ENCODE data around the gene VKORC1. TPM values are rescaled to one million over a fixed set of nuclear protein-coding genes. Genes with fewer than 3 reads are reported as not detected.

Gene VKORC1
- polyA plus RNA-seq, 3 donors, result 106 to 132 (median 113) TPM

- no peak overlapping the region for H3K27ac ChIP-seq (ENCODE audit: low read depth, low read length)
- WGBS, 3 donors, result 82 to 90% (median 85%) methylated on average over 5 of the region's 5 CpGs
Observed at GRCh38 chr16:31087971-31088370, 6.6 kb downstream of the VKORC1 start.

GRCh38 chr16:31087481-31087880, 7.1 kb downstream of the VKORC1 start:
- H3K27ac ChIP-seq (ENCODE audit: low read depth, low read length), result no peak overlapping the region
- WGBS, 3 donors, result 89 to 93% (median 90%) methylated on average over 8 of the region's 8 CpGs

- H3K27ac ChIP-seq (ENCODE audit: low read depth, low read length), result no peak overlapping the region
- 81 to 91% (median 83%) methylated on average over 6 of the region's 6 CpGs for WGBS, 3 donors
Observed at GRCh38 chr16:31086629-31086906, 8.0 kb downstream of the VKORC1 start.

GRCh38 chr16:31085873-31086628, 8.5 kb downstream of the VKORC1 start:
- H3K27ac ChIP-seq (ENCODE audit: low read depth, low read length), result no peak overlapping the region
- WGBS, 3 donors, result 82 to 87% (median 84%) methylated on average over 18 of the region's 18 CpGs

GRCh38 chr16:31085411-31085810, 9.2 kb downstream of the VKORC1 start:
- no peak overlapping the region for H3K27ac ChIP-seq (ENCODE audit: low read depth, low read length)
- WGBS, 3 donors, result 80 to 83% (median 82%) methylated on average over 8 of the region's 8 CpGs

GRCh38 chr16:31084584-31085302, 9.9 kb downstream of the VKORC1 start:
- 79 to 91% (median 88%) methylated on average over 15 to 16 of the region's 16 CpGs for WGBS, 3 donors
- no peak overlapping the region for H3K27ac ChIP-seq (ENCODE audit: low read depth, low read length)

GRCh38 chr16:31083981-31084380, 10.6 kb downstream of the VKORC1 start:
- no peak overlapping the region for H3K27ac ChIP-seq (ENCODE audit: low read depth, low read length)
- 85 to 92% (median 90%) methylated on average over 13 of the region's 13 CpGs for WGBS, 3 donors

- H3K27ac ChIP-seq (ENCODE audit: low read depth, low read length), result no peak overlapping the region
- WGBS, 3 donors, result 62 to 81% (median 79%) methylated on average over 4 to 5 of the region's 5 CpGs
Observed at GRCh38 chr16:31083556-31083955, 11.0 kb downstream of the VKORC1 start.

GRCh38 chr16:31083081-31083480, 11.5 kb downstream of the VKORC1 start:
- H3K27ac ChIP-seq (ENCODE audit: low read depth, low read length), result no peak overlapping the region
- WGBS, 3 donors, result 59 to 62% (median 60%) methylated on average over 9 of the region's 9 CpGs

GRCh38 chr16:31082368-31083045, 12.1 kb downstream of the VKORC1 start:
- 71 to 79% (median 79%) methylated on average over 10 to 14 of the region's 14 CpGs for WGBS, 3 donors
- H3K27ac ChIP-seq (ENCODE audit: low read depth, low read length), result no peak overlapping the region

GRCh38 chr16:31081428-31082351, 12.9 kb downstream of the VKORC1 start:
- WGBS, 3 donors, result 82 to 88% (median 83%) methylated on average over 26 of the region's 26 CpGs
- H3K27ac ChIP-seq (ENCODE audit: low read depth, low read length), result no peak overlapping the region

GRCh38 chr16:31080756-31081419, 13.7 kb downstream of the VKORC1 start:
- H3K27ac ChIP-seq (ENCODE audit: low read depth, low read length), result no peak overlapping the region
- 93 to 95% (median 93%) methylated on average over 13 of the region's 13 CpGs for WGBS, 3 donors

GRCh38 chr16:31080035-31080629, 14.5 kb downstream of the VKORC1 start:
- WGBS, 3 donors, result 96% methylated on average over 40 of the region's 40 CpGs
- H3K27ac ChIP-seq (ENCODE audit: low read depth, low read length), result no peak overlapping the region

GRCh38 chr16:31079342-31079944, 15.2 kb downstream of the VKORC1 start:
- H3K27ac ChIP-seq (ENCODE audit: low read depth, low read length), result no peak overlapping the region
- 68 to 88% (median 73%) methylated on average over 13 of the region's 13 CpGs for WGBS, 3 donors

- H3K27ac ChIP-seq (ENCODE audit: low read depth, low read length), result no peak overlapping the region
- WGBS, 3 donors, result 84 to 91% (median 84%) methylated on average over 15 of the region's 15 CpGs
Observed at GRCh38 chr16:31078597-31079341, 15.8 kb downstream of the VKORC1 start.

GRCh38 chr16:31077592-31078396, 16.8 kb downstream of the VKORC1 start:
- WGBS, 3 donors, result 93 to 95% (median 94%) methylated on average over 30 of the region's 30 CpGs
- H3K27ac ChIP-seq (ENCODE audit: low read depth, low read length), result no peak overlapping the region

Measured in adipose tissue (tissue), 3 donors.